H9 (cell line): ENCODE measurements around the gene GSTT2B. TPM values are rescaled to one million over a fixed set of nuclear protein-coding genes. Genes with fewer than 3 reads are reported as not detected.

ENCODE experiments used
- DNase-seq: peaks from one replicate; pipeline ENCODE4 v3.0.0-alpha.2; 2017
- H2AFZ ChIP-seq: one replicate; pipeline ENCODE4 v1.6.1; 2013; ENCODE audit warnings: mild to moderate bottlenecking, low read length, control low read depth, moderate library complexity
- H2AK5ac ChIP-seq: 2 replicates; pipeline ENCODE4 v1.6.1; 2013; ENCODE audit warnings: low read length, control low read depth, mixed read lengths; ENCODE audit not compliant: insufficient read length
- H2BK120ac ChIP-seq: one replicate; pipeline ENCODE4 v1.6.1; 2013; ENCODE audit warnings: low read depth, mild to moderate bottlenecking, low read length, control low read depth, inconsistent platforms; ENCODE audit not compliant: poor library complexity, severe bottlenecking
- H2BK12ac ChIP-seq: 2 replicates; pipeline ENCODE4 v1.6.1; 2013; ENCODE audit warnings: low read length, control low read depth, mixed read lengths, low read depth; ENCODE audit not compliant: insufficient read length
- H2BK15ac ChIP-seq: 2 replicates; pipeline ENCODE4 v1.6.1; 2013; ENCODE audit warnings: low read depth, low read length, control low read depth
- H2BK20ac ChIP-seq: one replicate; pipeline ENCODE4 v1.6.1; 2013; ENCODE audit warnings: low read depth, mild to moderate bottlenecking, low read length, control low read depth, inconsistent platforms; ENCODE audit not compliant: poor library complexity, severe bottlenecking
- H2BK5ac ChIP-seq: 2 replicates; pipeline ENCODE4 v1.6.1; 2013; ENCODE audit warnings: low read length, control low read depth, mixed read lengths; ENCODE audit not compliant: insufficient read length
- H3K14ac ChIP-seq: 2 replicates; pipeline ENCODE4 v1.6.1; 2013; ENCODE audit warnings: low read length, control low read depth; ENCODE audit not compliant: insufficient read depth
- H3K18ac ChIP-seq: 2 replicates; pipeline ENCODE4 v1.6.1; 2013; ENCODE audit warnings: low read depth, mild to moderate bottlenecking, mixed read lengths, low read length, control low read depth; ENCODE audit not compliant: insufficient read length
- H3K23ac ChIP-seq: 2 replicates; pipeline ENCODE4 v1.6.1; 2013; ENCODE audit warnings: low read length, control low read depth, mixed read lengths, low read depth; ENCODE audit not compliant: insufficient read length
- H3K23me2 ChIP-seq: 2 replicates; pipeline ENCODE4 v1.6.1; 2013; ENCODE audit warnings: low read depth, mild to moderate bottlenecking, mixed read lengths, low read length, control low read depth; ENCODE audit not compliant: insufficient read length, poor library complexity, severe bottlenecking
- H3K27ac ChIP-seq: 2 replicates; pipeline ENCODE4 v1.5.1; 2013; ENCODE audit warnings: low read length, control low read depth, mixed read lengths, low read depth; ENCODE audit not compliant: insufficient read length
- H3K27me3 ChIP-seq: 2 replicates; pipeline ENCODE4 v1.6.1; 2013; ENCODE audit warnings: low read length, control low read depth, inconsistent platforms; ENCODE audit not compliant: insufficient read depth
- H3K4ac ChIP-seq: 2 replicates; pipeline ENCODE4 v1.6.1; 2013; ENCODE audit warnings: low read depth, mild to moderate bottlenecking, control low read depth, inconsistent platforms, low read length, moderate library complexity
- H3K4me1 ChIP-seq: 2 replicates; pipeline ENCODE4 v1.6.1; 2013; ENCODE audit warnings: low read length, control low read depth, inconsistent platforms; ENCODE audit not compliant: insufficient read depth
- H3K4me2 ChIP-seq: 2 replicates; pipeline ENCODE4 v1.6.1; 2013; ENCODE audit warnings: low read length, control low read depth, mixed read lengths; ENCODE audit not compliant: insufficient read length, insufficient read depth
- H3K56ac ChIP-seq: 2 replicates; pipeline ENCODE4 v1.6.1; 2013; ENCODE audit warnings: low read depth, mild to moderate bottlenecking, mixed read lengths, low read length, control low read depth; ENCODE audit not compliant: insufficient read length
- H3K79me1 ChIP-seq: 2 replicates; pipeline ENCODE4 v1.6.1; 2013; ENCODE audit warnings: low read depth, mild to moderate bottlenecking, moderate library complexity, low read length, control low read depth, inconsistent platforms; ENCODE audit not compliant: insufficient read depth, poor library complexity, severe bottlenecking
- H3K79me2 ChIP-seq: 2 replicates; pipeline ENCODE4 v1.6.1; 2013; ENCODE audit warnings: low read length, control low read depth, inconsistent platforms; ENCODE audit not compliant: insufficient read depth
- H3K9ac ChIP-seq: 2 replicates; pipeline ENCODE4 v1.6.1; 2013; ENCODE audit warnings: low read length, control low read depth, mixed read lengths; ENCODE audit not compliant: insufficient read length; ENCODE audit errors: extremely low read depth
- H3K9me3 ChIP-seq: one replicate; pipeline ENCODE4 v1.6.1; 2013; ENCODE audit warnings: low read depth, low read length, inconsistent platforms; ENCODE audit not compliant: control insufficient read depth
- H3T11ph ChIP-seq: one replicate; pipeline ENCODE4 v1.6.1; 2013; ENCODE audit warnings: mild to moderate bottlenecking, low read length, control low read depth, inconsistent platforms
- H4K20me1 ChIP-seq: one replicate; pipeline ENCODE4 v1.6.1; 2013; ENCODE audit not compliant: control insufficient read depth, insufficient read length, insufficient read depth
- H4K5ac ChIP-seq: 2 replicates; pipeline ENCODE4 v1.6.1; 2013; ENCODE audit warnings: low read depth, mild to moderate bottlenecking, mixed read lengths, low read length, control low read depth; ENCODE audit not compliant: insufficient read length
- H4K8ac ChIP-seq: replicated peaks from 2 replicates; pipeline ENCODE4 v1.6.1; 2013; ENCODE audit warnings: low read length, control low read depth, mixed read lengths, low read depth; ENCODE audit not compliant: insufficient read length
- H4K91ac ChIP-seq: 2 replicates; pipeline ENCODE4 v1.6.1; 2013; ENCODE audit warnings: low read depth, mild to moderate bottlenecking, moderate library complexity, mixed read lengths, low read length, control low read depth; ENCODE audit not compliant: insufficient read length
- H3K27ac Mint-ChIP-seq, 3 experiments: 2 replicates in 2 of 3; 3 replicates in 1 of 3; pipeline ENCODE4 v1.8.0; 2020 to 2021; ENCODE audit warnings: mixed read lengths in 3 of 3, mild to moderate bottlenecking in 1 of 3, moderate library complexity in 1 of 3
- H3K27me3 Mint-ChIP-seq: 2 replicates; pipeline ENCODE4 v1.8.0; 2021; ENCODE audit warnings: low read depth, mild to moderate bottlenecking, moderate library complexity, mixed read lengths
- H3K36me3 Mint-ChIP-seq, 3 experiments: 2 replicates in 2 of 3; 3 replicates in 1 of 3; pipeline ENCODE4 v1.8.0; 2020 to 2021; ENCODE audit warnings: low read depth in 3 of 3, mixed read lengths in 3 of 3; ENCODE audit not compliant: insufficient read depth in 1 of 3
- H3K4me1 Mint-ChIP-seq, 2 experiments: 2 replicates each; pipeline ENCODE4 v1.8.0; 2020; ENCODE audit warnings: mixed read lengths in 2 of 2
- H3K4me3 Mint-ChIP-seq, 2 experiments: 2 replicates in 1 of 2; 3 replicates in 1 of 2; pipeline ENCODE4 v1.8.0; 2020 to 2021; ENCODE audit warnings: mild to moderate bottlenecking in 2 of 2, mixed read lengths in 2 of 2, moderate library complexity in 1 of 2
- H3K9me3 Mint-ChIP-seq, 2 experiments: 2 replicates in 1 of 2; 3 replicates in 1 of 2; pipeline ENCODE4 v1.8.0; 2020; ENCODE audit warnings: mild to moderate bottlenecking in 2 of 2, mixed read lengths in 2 of 2, moderate library complexity in 1 of 2
- CTCF ChIP-seq: fragments of 200-600 bp; sonication (generic); conservative IDR thresholded peaks from 3 replicates; pipeline ENCODE4 v1.8.0; 2021; ENCODE audit warnings: antibody characterized with exemption, mild to moderate bottlenecking
- WGBS: extraction: QIAGEN DNeasy Blood & Tissue Kit; methylation state at CpG from one replicate; pipeline ENCODE4 v1.1.7; 2013; ENCODE audit warnings: missing lambda C conversion rate, low lambda C conversion rate, mixed read lengths; ENCODE audit not compliant: insufficient read length; ENCODE audit errors: extremely low coverage; 5-methylcytosine and 5-hydroxymethylcytosine counted together
- total RNA-seq: library from RNA; stranded (reverse); gene quantifications from 2 replicates; pipeline ENCODE4 v1.2.1, GENCODE V29; 2021

The GSTT2B gene
- total RNA-seq, 1 experiment from 2014 or later, result 4.5 TPM

DNA sequence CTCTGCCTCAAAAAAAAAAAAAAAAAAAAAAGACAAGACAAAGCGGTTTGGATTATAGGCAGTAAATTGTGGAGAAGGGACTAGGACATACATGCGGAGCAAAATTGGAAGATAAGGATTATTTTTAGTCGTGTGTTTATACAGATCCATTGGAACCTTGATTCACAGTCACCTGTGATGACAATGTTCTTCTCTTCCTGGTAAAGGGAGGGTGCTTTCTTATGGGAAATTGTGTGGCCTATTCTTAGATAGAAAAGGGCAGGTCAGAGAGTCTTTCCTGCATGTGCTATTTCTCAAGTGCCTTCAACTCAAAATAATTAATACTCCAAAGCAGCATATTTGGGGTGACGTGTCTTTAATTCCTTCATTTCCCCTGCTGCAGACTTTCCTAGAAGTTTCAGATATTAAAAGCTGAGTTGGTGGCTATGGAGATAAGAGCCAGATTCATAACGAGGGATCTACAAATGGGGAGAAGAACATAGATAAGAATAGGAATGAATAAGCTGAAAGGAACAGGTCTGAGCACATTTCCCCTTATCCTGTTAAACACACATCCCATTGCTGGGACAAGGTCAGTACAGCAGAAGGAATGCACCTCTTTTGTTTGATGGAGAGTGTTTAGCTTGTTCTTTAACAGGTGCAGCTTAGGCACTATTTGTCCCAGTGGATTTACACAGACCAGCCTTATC is 22.5 kb downstream of the GSTT2B start:
- Histone ChIP-seq H3K4me1 (no peaks in the 10 kb centered on the region), H3T11ph (no peak overlapping the region), H2AFZ (no peak overlapping the region), H3K79me1 (no peaks in the 10 kb centered on the region), H3K4ac (no peak overlapping the region), H4K91ac (no peak overlapping the region), H3K79me2 (no peaks in the 10 kb centered on the region), H2BK12ac (no peak overlapping the region), H3K23ac (no peak overlapping the region), H3K56ac (no peak overlapping the region), H4K20me1 (no peaks in the 10 kb centered on the region), H3K27me3 (no peaks in the 10 kb centered on the region), H3K14ac (no peak overlapping the region), H4K5ac (no peak overlapping the region), H2AK5ac (no peak overlapping the region), H3K23me2 (no peaks in the 10 kb centered on the region), H2BK15ac (no peak overlapping the region), H2BK20ac (no peak overlapping the region), H3K27ac (no peak overlapping the region), H2BK5ac (no peak overlapping the region), H4K8ac (no peak overlapping the region), H2BK120ac (no peak overlapping the region), H3K9ac (no peak overlapping the region), H3K9me3 (no peaks in the 10 kb centered on the region), H3K18ac (no peak overlapping the region), H3K4me2 (no peak overlapping the region)
- Mint-ChIP-seq H3K27me3 (no peaks in the 10 kb centered on the region), H3K4me1 (0 out of 4 replicates have a peak, but pooled peaks cover 0 to 2% of the 10 kb centered on the region in 2 experiments), H3K9me3 (no peaks in the 10 kb centered on the region), H3K36me3 (no peaks in the 10 kb centered on the region), H3K4me3 (no peak overlapping the region), H3K27ac (no peak overlapping the region)
- no CpG with 5 or more reads among the region's 5 CpGs for WGBS
- no peak for TF ChIP-seq CTCF
- DNase-seq, result no peak
